Stimulated activated CD8-positive, alpha-beta memory T cell treated with anti-CD3 and anti-CD28 coated beads, Interleukin-4, amount 100 ng/mL, for 48 hours (primary cell): ENCODE data around the gene RBP5.

ENCODE experiments used
- DNase-seq: peaks from one replicate; pipeline ENCODE4 v3.0.0-alpha.2; 2020

Gene RBP5

GRCh38 chr12:7099290-7099996, 29.2 kb downstream of the RBP5 start:
- DNase-seq = no peak

DNA sequence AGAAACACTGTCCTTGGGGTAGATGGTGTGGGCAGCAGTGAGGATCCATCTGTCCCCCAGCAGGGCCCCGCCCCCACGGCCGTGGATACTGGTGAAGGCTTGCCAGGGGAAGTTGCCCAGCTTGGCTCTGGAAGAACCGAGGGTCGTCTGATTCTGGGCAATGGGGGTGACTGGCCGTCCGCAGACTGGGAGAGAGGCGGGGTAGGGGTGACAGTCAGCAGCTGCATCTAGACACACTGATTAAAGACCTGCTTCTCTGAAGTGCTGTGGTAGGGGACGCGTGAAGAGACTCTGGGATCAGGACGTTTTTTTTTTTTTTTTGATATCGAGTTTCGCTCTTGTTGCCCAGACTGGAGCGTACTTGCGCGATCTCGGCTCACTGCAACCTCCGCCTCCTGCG, 31.7 kb downstream of the RBP5 start:
- DNase-seq = no peak

DNA sequence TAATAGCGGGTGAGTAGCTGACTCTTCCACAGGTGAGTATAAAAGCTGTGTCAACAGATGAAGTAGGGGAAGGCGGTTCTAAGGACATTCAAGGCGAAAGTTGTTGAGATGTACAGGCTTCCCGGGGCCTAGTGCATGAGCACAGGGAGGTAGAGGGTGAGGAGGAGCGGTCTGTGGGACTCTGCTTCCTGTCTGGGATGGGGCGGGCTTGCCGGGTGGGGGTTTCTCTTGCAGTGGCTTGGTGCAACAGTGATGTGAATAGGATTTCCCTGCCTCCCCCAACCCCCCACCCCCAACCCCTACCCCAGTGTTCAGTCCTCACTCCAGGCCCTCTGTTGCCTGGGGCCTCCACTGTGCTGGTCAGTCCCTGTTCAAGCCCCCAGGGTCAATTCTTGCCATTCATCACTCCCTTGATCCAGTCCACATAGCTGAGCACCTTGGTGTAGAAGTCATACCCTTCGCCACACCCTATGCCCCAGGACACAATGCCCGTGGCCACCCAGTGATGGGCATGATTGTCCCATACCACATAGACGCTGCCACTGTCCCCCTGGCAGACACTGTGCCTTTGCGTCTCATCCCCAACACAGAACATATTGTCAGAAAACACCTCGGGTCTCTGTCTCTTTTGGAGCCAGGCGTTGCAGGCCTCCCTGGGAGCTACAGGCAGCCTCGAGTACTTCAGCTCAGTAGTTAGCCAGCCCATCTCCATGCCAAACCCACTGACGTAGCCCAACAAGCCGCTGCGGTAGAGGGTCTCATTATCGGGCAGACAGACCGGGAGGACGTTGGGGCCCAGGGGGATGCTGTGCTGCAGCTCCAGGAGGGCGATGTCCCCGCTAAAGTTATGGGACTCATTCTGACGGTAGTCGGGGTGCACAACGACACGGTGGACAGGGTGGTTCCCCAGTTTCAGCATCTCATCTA, 32.4 kb downstream of the RBP5 start:
- no peak for DNase-seq

GRCh38 chr12:7093892-7094291, 34.8 kb downstream of the RBP5 start:
- no peak for DNase-seq

GRCh38 chr12:7093486-7093885, 35.2 kb downstream of the RBP5 start:
- no peak for DNase-seq

DNA sequence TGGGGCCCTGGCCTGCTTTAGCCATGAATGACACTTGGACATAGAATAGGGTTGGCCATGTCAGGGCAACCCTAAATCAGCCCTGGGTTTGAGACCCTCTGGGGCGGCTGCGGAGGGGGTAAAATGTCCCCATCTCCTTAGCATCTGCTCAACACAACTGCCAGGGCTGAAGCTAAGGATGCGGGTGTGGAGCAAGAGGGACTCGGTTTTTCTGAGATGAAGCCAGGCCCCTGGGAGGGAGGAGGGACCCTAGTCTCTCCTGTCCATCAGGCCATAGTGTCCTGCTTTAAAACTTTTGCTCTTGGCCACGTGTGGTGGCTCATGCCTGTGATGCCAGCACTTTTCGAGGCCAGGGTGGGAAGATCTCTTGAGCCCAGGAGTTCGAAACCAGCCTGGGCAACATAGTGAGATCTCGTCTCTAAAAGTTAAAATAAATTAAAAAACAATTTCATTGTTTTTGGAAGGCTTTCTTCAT, 35.7 kb downstream of the RBP5 start:
- DNase-seq = no peak

DNA sequence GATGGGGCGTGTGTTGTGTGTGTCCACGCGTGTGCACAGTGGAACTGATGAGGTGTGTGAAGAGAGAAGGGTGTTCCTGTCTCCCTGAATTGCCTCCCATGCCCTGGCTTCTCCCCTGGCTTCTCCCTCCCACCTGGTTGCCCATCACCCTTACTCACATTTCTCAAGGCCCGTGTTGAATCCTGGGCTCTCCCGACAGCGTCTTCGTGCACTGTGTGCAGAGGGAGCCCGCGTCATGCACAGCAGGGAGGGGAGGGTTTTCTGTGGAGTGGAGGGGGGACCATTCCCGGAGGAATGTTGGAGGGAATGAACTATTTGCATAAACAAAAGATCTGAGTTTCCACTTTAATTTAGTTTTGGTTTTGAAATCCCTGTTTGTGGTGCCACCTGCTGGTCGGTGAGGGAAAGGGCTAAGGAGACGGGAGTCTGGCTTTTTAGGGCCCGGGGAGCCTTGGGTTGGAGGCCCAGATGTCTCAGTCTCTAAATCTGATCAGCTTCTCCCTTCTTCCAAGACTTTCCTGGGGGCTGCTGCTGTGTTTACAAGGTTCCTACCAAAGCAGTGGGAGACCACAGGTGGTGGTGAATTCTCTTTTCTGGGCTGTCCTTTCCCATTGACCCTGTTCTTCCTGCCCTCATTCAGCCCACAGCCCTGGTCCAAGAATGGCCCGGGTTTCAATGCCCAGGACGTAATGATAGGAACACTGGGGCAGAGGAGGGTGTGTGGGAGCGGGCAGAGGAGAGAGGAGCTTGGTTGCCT, 36.3 kb downstream of the RBP5 start, which contains the start of gene C1R:
Gene C1R (minus strand): TSS at position 217 of the 757 bp plus-strand sequence. CDS start 57 bp downstream, at position 160.
- peak; percentile 82 for DNase-seq

- DNase-seq = no peak
These were observed 36.9 kb downstream of the RBP5 start for GRCh38 chr12:7091660-7092228.

DNA sequence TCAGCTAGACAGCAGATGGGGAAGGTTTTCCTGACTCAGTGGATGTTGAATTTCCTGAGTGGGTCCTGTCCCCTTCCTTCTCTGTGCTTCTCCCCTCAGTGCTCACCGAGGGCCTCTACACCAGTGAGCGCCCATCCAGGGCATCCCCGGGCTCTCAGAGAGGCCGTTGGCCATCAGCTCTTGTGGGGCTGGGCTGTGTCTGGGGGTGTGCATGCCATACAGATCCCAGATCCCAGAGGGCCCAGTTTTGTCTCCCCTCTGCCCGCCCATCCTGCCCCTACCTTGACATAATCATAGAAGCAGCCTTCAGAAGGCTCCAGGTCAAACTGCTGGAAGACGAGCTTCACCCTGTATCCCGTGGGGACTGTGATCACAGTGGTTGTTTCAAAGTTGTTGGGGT, 37.5 kb downstream of the RBP5 start:
- no peak for DNase-seq

- no peak for DNase-seq
These were observed 38.3 kb downstream of the RBP5 start for GRCh38 chr12:7090222-7090998.

DNA sequence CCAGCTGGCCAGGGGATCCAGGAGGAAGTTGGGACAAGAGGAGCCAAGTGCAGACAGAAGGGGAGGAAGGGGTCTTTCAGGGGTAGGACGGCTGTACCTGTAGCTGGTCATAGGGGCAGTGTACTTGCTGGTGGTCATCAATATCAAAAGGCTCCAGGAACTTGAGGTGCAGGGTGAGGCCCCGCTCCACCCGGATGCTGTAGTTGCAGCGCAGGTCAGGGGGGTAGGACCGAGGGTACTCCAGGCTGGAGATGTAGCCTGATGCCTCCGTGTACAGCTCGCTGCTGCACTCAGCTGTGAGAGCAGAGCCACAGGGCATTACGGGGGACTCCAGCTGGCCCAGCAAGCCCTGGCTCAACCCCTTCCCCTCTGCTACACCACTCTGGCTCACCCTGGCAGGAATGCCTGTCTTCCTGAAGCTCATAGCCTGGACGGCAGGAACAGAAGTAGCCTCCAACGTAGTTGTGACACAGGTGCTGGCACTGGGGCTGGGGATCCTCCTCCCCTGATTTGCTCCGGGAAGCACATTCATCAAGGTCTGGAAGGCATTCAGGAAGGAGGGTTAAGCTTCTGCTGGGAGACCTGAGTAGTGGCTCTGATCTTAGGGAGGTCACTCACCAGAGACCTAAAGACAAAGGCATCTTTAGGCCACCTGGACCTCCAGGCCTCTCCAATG, 39.4 kb downstream of the RBP5 start:
- no peak for DNase-seq

- no peak for DNase-seq
These were observed 45.6 kb downstream of the RBP5 start for GRCh38 chr12:7083125-7083524.

DNA sequence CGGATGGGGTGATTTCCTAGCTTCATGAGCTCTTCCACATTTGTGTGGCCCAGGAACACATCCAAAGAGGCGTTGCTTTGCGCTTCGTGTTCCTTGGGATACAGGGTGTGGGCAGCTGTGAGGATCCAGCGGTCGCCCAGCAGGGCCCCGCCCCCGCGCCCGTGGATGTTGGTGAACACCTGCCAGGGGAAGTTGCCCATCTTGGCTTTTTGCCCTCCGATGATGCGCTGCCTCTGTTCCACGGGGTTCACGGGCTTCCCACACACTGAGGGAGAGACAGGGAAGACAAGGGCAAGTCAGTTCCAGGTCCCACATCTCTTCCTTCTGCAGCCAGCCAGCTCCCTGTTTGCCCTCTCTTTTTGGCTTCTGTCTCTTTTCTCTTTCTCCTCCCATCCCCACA, 47.7 kb downstream of the RBP5 start:
- no peak for DNase-seq

GRCh38 chr12:7079826-7080125, 48.9 kb downstream of the RBP5 start:
- no peak for DNase-seq

GRCh38 chr12:7078163-7078562, 50.5 kb downstream of the RBP5 start:
- DNase-seq = no peak

GRCh38 chr12:7076493-7076892, 52.2 kb downstream of the RBP5 start:
- DNase-seq = no peak

- DNase-seq = no peak
These were observed 52.8 kb downstream of the RBP5 start for GRCh38 chr12:7075939-7076338.

GRCh38 chr12:7075518-7075917, 53.2 kb downstream of the RBP5 start:
- no peak for DNase-seq

GRCh38 chr12:7073946-7074345, 54.7 kb downstream of the RBP5 start:
- no peak for DNase-seq
